Ecto neural progenitor cell (in vitro differentiated cells): Measurements from ENCODE around the gene C1orf74.

Source experiments
- DNase-seq: peaks from one replicate; pipeline ENCODE4 v3.0.0-alpha.2; 2018; ENCODE audit warnings: low spot score

Gene C1orf74

DNA sequence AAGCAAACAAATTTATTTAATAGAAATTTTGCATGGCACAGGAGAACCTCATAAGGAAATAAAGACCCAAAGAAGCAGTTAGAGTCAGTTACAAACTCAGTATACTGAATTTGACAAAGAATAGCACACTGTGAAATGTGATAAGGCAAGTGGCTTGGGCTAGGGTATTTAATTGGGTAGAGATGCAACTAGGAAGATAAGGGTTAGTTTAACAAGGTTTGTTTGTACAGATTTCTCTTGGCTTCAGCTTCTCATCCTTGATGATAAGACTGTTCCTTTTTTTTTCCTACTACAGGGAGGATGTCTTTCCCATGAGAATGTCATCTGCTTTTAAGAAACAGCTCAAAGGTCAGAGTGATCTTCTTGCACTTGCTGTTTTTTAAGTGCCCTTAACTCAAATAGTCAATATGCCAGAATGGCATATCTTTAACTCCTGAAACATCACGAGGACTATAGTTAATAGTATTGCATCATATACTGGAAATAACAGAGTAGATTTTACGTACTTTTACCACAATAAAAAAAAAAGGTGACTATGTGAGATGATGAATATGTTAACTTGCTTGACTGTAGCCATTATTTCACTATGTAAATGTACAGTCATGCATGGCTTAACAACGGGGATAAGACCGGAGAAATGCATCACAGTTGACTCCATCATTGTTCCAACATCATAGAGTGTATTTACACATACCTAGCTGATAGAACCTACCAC is 37.8 kb downstream of the C1orf74 start:
- DNase-seq, result no peak

DNA sequence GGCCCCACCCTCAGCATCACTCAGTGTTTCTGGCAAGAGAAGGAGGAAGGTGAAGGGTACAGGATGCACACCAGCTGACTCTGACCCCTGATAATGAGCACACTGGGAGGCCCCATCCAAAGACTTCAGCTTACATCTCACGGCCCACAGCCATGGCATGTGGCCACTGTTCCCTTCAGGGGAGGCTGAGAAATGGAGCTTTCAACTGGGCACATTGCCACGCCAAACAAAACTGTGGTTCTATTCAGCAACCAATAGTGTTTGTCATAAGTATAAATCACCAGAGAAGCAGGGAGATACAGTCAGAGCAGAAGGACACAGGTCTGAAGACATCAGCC is 41.2 kb downstream of the C1orf74 start:
- DNase-seq, result no peak

DNA sequence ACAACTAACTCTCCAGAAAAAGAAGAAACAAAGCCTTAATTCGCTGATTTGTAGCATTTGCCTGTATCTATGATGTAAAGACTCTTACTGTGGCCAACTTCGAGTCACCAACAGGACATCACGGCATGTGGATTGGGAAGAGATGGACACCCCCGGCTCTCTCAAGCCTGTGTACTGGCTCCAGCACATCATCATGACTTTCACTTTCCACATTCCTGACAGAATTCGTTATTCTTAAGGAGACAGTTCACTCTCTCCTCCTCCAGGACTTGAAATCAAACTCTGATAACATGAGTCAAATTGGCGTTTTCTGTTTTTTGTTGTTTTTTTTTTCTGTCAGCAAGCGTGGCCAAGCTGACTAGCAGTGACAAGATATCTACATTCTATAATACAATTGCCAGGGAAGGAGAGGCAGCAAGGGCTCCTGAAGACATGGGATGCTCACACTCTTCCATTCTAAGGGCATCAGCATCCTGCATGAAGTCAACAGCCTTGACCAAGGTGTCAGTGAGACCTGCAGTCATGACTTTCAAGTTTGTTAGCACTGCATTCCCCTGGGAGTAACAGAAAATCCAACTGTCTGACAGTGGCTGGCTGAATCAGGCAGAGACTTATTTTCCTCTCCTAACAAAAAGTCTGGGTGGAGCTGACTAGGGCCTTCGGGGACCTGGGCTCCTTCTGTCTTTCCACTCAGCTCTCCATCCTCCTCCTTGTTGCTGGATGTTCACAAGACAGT is 41.8 kb downstream of the C1orf74 start:
- DNase-seq, result no peak

DNA sequence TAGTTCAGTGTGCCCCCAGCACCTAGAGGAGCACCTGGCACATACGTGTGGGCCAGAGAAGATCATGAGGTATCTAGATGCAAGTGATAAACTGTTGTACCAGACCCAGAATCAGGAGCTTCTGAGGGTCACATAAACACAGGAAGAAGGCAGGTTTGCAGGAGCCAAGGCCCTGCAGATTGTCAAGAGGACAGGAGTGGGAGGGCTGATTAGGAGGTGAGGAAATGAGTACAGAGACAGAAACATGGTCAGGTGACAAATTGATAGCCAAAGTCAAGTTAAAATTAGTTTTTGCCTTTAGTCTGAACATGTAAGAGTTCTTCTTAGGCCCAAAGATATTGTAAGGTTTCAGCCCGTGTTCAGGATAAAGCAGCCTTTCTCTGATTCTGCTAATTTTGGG is 42.5 kb downstream of the C1orf74 start:
- DNase-seq, result no peak

DNA sequence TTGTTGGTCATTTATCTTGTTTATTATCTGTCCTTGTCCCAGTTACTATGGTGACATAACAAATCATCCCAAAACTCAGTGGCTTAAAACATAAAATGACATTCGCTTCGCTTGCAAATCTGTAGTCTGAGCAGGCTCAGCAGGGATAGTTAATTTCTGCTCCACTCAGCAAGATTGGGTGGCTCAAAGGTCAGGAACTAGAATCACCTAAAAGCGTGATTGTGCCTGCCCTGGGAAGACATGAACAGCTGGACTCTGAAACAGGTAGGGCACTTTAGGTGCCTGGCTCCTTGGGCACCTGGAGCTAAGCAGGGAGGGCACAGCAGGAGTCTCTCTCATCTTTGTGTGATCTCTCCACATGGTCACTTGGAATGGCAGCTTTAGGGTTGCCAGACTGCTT is 43.2 kb downstream of the C1orf74 start:
- no peak for DNase-seq

DNA sequence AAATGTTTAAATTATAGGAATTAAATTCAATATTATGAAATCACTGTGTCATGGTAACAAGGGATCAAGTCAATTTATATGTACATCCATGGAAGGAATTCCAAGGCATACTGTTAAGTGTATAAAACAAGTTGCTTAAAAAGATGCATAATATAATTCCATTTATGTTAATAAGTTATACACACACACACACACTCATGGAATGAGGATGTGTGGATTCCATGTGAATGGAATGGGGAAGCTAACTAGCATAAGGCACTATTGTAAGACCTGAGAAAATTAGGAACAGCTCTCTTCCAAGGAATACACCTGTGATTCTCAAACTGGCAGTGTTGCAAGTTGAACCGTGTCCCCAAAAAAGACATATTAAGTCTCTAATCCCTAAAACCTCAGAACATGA is 46.1 kb downstream of the C1orf74 start:
- DNase-seq, result no peak

DNA sequence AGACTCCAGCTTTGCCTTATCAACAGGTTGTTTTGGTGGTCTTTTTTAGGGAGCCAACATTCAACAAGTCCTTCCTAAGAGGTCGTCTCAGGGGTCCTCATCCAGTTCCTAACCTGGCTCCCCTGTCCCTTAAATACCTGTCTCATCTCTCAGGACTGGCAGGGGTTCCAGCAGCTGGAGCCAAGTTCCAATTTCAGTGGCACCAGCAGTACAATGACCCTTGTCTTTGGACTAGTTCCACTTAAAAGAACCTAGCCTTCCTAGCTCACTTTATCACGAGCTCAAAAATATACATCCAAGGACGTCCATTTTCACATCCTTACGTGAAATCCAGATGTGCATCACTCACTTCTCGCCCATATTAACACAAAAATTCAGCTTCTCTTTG is 47.2 kb downstream of the C1orf74 start:
- no peak for DNase-seq

DNA sequence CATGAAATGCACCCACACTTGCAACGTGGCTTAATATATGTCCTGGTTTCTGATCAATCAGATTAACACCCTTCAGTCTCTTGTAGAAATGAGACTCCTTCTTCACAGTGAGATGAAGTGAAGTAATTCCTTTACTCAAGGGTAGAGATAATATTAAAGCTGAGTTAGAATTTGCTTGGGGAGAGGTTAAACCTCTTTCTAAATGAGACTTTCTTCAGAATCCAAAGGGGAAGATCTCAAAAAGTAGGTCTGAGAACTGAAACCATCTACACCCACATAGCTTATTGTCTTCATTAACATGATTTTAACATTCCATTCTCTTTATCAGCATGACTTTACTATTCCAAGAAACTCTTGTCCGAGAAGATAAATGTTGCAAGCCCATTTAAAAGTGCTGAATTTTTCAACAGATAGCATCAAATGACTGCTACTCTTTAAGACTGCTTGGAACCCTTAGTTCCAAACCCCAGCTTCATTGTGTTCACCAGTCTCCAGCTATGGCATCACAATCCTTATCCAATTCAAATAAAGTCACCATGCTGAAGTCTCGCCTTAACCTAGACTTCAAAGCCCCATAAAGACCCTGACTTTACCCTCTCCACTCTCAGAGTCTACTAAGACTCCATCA is 47.8 kb downstream of the C1orf74 start:
- DNase-seq, result no peak

DNA sequence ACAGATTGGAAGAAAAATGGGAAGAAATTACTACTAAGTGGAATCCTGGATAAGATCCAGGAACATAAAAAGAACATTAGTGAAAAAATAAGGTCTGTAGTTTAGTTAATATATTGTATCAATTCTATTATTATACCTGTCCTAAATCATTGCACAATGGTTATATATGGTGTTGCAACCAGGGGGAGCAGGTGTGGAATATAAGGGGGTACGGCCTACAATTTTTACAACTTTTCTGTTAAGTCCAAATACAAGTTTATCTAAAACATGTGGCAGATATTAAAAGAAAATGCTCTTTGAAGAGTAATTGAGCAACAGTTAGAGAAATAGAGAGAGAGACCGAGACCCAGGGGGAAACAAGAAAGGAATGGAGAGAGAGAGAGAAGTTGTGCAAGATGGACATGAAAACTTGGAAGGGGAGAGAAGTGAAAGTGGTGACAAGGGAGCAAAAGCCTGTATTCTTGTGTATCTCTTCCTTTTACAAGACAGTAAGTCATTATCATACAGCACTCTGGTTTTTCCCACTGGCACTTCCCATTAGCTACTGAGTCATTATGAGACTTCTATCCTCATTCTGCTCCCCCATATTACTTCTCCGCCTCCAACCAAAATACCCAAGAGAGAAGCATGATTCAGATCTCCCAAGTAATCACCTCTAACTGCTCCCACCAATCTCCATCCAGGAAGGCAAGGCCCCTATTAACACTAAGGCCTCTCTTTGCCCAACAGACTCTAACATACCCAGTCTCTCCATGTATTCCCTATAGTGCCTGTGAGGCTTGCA is 50.8 kb downstream of the C1orf74 start:
- DNase-seq, result no peak

DNA sequence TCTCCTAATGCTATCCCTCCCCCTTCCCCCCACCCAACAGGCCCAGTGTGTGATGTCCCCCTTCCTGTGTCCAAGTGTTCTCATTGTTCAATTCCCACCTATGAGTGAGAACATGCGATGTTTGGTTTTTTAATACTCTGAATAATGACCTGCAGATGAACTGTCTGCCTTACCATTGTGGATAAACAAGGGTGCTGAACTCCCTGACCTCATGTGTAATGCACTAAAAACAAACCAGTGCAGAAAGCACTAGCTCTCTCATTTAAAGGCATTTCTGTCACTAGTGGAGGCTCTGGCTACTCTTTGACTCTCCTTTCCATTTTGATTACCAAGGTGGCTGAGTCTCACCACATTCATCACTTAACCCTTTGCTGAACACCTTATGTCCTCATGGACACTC is 51.6 kb downstream of the C1orf74 start:
- DNase-seq, result no peak

DNA sequence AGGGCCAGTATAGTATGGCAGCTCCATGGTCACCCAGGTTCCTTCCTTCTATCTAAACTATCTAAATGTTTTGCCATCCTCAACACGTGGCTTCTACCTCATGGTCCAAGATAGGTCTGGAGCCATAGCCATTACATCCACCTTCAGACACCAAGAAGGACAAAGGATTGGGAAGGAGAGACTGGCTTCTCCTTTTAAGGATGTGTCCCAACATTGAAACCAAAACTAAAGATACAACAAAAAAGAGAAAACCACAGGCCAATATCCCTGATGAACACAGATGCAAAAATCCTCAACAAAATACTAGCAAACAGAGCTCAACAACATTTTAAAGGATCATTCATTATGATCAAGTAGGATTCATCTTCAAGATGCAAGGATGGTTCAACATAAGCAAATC is 54.9 kb downstream of the C1orf74 start:
- no peak for DNase-seq
